Measurements from ENCODE around the gene CDK14.
"Not testable (repeated sequence)": the region's sequence is repeated elsewhere in the genome, so short reads cannot be mapped to it uniquely, and the experiment has no call there.

The CDK14 gene

GRCh38 chr7:90611115-90611514, 15.0 kb downstream of the CDK14 start:
- peaks cover 35% of the 10 kb centered on the region for H3K27me3 Mint-ChIP-seq
- no peak overlapping the region for H3K4me3 Mint-ChIP-seq
- peaks cover 9% of the 10 kb centered on the region for H3K4me1 Mint-ChIP-seq
- DNase-seq (no peak), ATAC-seq (no peak)
- no peaks in the 10 kb centered on the region for H3K9me3 Mint-ChIP-seq
- H3K27ac Mint-ChIP-seq = peak overlapping the region in 1 of 2 donors; percentile 36

- peaks cover 31% of the 10 kb centered on the region for H3K27me3 Mint-ChIP-seq
- peak; percentile 8 to 33 for DNase-seq
- H3K4me3 Mint-ChIP-seq = peak overlapping the region; percentile 35 to 61
- H3K9me3 Mint-ChIP-seq = no peaks in the 10 kb centered on the region
- peaks cover 19% of the 10 kb centered on the region for H3K4me1 Mint-ChIP-seq
- peak; percentile 96 for ATAC-seq
- H3K27ac Mint-ChIP-seq = peak overlapping the region; percentile 94 to 95
These were observed 17.0 kb downstream of the CDK14 start for GRCh38 chr7:90613088-90613498.

GRCh38 chr7:90617442-90617841, 21.3 kb downstream of the CDK14 start:
- Mint-ChIP-seq H3K4me3 (no peak overlapping the region), H3K27ac (peak overlapping the region in 1 of 2 donors; percentile 73), H3K4me1 (peaks cover 19% of the 10 kb centered on the region), H3K9me3 (no peaks in the 10 kb centered on the region), H3K27me3 (peaks cover 8% of the 10 kb centered on the region)
- no peak for DNase-seq
- ATAC-seq = no peak

- Mint-ChIP-seq H3K27ac (no peak overlapping the region), H3K4me3 (no peak overlapping the region), H3K4me1 (peaks cover 11% of the 10 kb centered on the region), H3K9me3 (no peaks in the 10 kb centered on the region), H3K27me3 (peaks cover 8% of the 10 kb centered on the region)
- DNase-seq (no peak), ATAC-seq (no peak)
These were observed 22.8 kb downstream of the CDK14 start for GRCh38 chr7:90618876-90619275.

GRCh38 chr7:90621125-90621746, 25.1 kb downstream of the CDK14 start:
- DNase-seq = no peak
- no peaks in the 10 kb centered on the region for H3K9me3 Mint-ChIP-seq
- peak; percentile 9 for ATAC-seq
- no peak overlapping the region for H3K4me3 Mint-ChIP-seq
- peaks cover 11% of the 10 kb centered on the region for H3K4me1 Mint-ChIP-seq
- peaks cover 8% of the 10 kb centered on the region for H3K27me3 Mint-ChIP-seq
- H3K27ac Mint-ChIP-seq = no peak overlapping the region

GRCh38 chr7:90621747-90622140, 25.6 kb downstream of the CDK14 start:
- H3K4me3 Mint-ChIP-seq = no peak overlapping the region
- no peaks in the 10 kb centered on the region for H3K9me3 Mint-ChIP-seq
- no peak for ATAC-seq
- peaks cover 8% of the 10 kb centered on the region for H3K27me3 Mint-ChIP-seq
- DNase-seq = no peak
- no peak overlapping the region for H3K27ac Mint-ChIP-seq
- H3K4me1 Mint-ChIP-seq = peaks cover 11% of the 10 kb centered on the region

- H3K4me3 Mint-ChIP-seq = no peak overlapping the region
- ATAC-seq (no peak), DNase-seq (no peak)
- peaks cover 8% of the 10 kb centered on the region for H3K27me3 Mint-ChIP-seq
- no peak overlapping the region for H3K27ac Mint-ChIP-seq
- no peaks in the 10 kb centered on the region for H3K9me3 Mint-ChIP-seq
- H3K4me1 Mint-ChIP-seq = peaks cover 2% of the 10 kb centered on the region
These were observed 26.5 kb downstream of the CDK14 start for GRCh38 chr7:90622670-90623069.

GRCh38 chr7:90624225-90624911, 28.2 kb downstream of the CDK14 start:
- no peak for DNase-seq
- no peak for ATAC-seq
- Mint-ChIP-seq H3K4me1 (no peaks in the 10 kb centered on the region), H3K27me3 (peaks cover 8% of the 10 kb centered on the region), H3K4me3 (no peak overlapping the region), H3K27ac (no peak overlapping the region), H3K9me3 (no peaks in the 10 kb centered on the region)

- Mint-ChIP-seq H3K4me1 (no peaks in the 10 kb centered on the region), H3K27me3 (peaks cover 8% of the 10 kb centered on the region), H3K27ac (no peak overlapping the region), H3K4me3 (no peak overlapping the region), H3K9me3 (no peaks in the 10 kb centered on the region)
- ATAC-seq (no peak), DNase-seq (no peak)
These were observed 28.9 kb downstream of the CDK14 start for GRCh38 chr7:90625051-90625450.

- Mint-ChIP-seq H3K27me3 (peaks cover 8% of the 10 kb centered on the region), H3K27ac (no peak overlapping the region), H3K4me1 (no peaks in the 10 kb centered on the region), H3K9me3 (no peaks in the 10 kb centered on the region), H3K4me3 (no peak overlapping the region)
- no peak for DNase-seq
- ATAC-seq = no peak
These were observed 29.4 kb downstream of the CDK14 start for GRCh38 chr7:90625562-90625961.

GRCh38 chr7:90626013-90626412, 29.9 kb downstream of the CDK14 start:
- Mint-ChIP-seq H3K4me1 (no peaks in the 10 kb centered on the region), H3K27ac (no peak overlapping the region), H3K9me3 (no peaks in the 10 kb centered on the region), H3K27me3 (peaks cover 8% of the 10 kb centered on the region), H3K4me3 (no peak overlapping the region)
- DNase-seq (no peak), ATAC-seq (no peak)

GRCh38 chr7:90629297-90629918, 33.3 kb downstream of the CDK14 start:
- ATAC-seq (peak; percentile 72), DNase-seq (peak in 1 of 2 donors; percentile 13)
- no peaks in the 10 kb centered on the region for H3K27me3 Mint-ChIP-seq
- no peaks in the 10 kb centered on the region for H3K4me1 Mint-ChIP-seq
- no peak overlapping the region for H3K4me3 Mint-ChIP-seq
- no peaks in the 10 kb centered on the region for H3K9me3 Mint-ChIP-seq
- H3K27ac Mint-ChIP-seq = no peak overlapping the region

GRCh38 chr7:90631502-90631901, 35.4 kb downstream of the CDK14 start:
- Mint-ChIP-seq H3K27ac (no peak overlapping the region), H3K9me3 (no peaks in the 10 kb centered on the region), H3K27me3 (no peaks in the 10 kb centered on the region), H3K4me1 (no peaks in the 10 kb centered on the region), H3K4me3 (no peak overlapping the region)
- ATAC-seq (no peak), DNase-seq (no peak)

GRCh38 chr7:90639683-90640082, 43.6 kb downstream of the CDK14 start:
- not testable (repeated sequence) for H3K27me3 Mint-ChIP-seq, H3K27ac Mint-ChIP-seq, ATAC-seq, DNase-seq, H3K4me1 Mint-ChIP-seq, H3K4me3 Mint-ChIP-seq
- peaks cover 13 to 18% of the 10 kb centered on the region in 2 donors for H3K9me3 Mint-ChIP-seq

- no peak overlapping the region for H3K4me3 Mint-ChIP-seq
- H3K27ac Mint-ChIP-seq = no peak overlapping the region
- DNase-seq = no peak
- no peak for ATAC-seq
- peaks cover 11 to 18% of the 10 kb centered on the region in 2 donors for H3K9me3 Mint-ChIP-seq
- no peaks in the 10 kb centered on the region for H3K4me1 Mint-ChIP-seq
- H3K27me3 Mint-ChIP-seq = no peaks in the 10 kb centered on the region
These were observed 46.9 kb downstream of the CDK14 start for GRCh38 chr7:90642978-90643377.

GRCh38 chr7:90645784-90646183, 49.7 kb downstream of the CDK14 start:
- Mint-ChIP-seq H3K27ac (no peak overlapping the region), H3K27me3 (no peaks in the 10 kb centered on the region), H3K4me3 (no peak overlapping the region), H3K9me3 (peaks cover 8 to 17% of the 10 kb centered on the region in 2 donors), H3K4me1 (no peaks in the 10 kb centered on the region)
- ATAC-seq = no peak
- DNase-seq = no peak

All from stimulated activated naive CD8-positive, alpha-beta T cell treated with anti-CD3 and anti-CD28 coated beads, Interleukin-15, amount 100 ng/mL, for 72 hours (primary cell).